ENCODE data around the gene MFSD11. TPM values are rescaled to one million over a fixed set of nuclear protein-coding genes. Genes with fewer than 3 reads are reported as not detected.
A peak's percentile ranks its signal among the peaks of the same experiment; 100 is the strongest.

MFSD11 gene
- total and polyA plus RNA-seq, 8 donors, result 7.0 to 66.1 (median 14.1) TPM

GRCh38 chr17:76816590-76817135 is 78.7 kb downstream of the MFSD11 start:
- WGBS, 5 donors, result 5 to 10% (median 6%) methylated on average over 8 of the region's 8 CpGs
- TF ChIP-seq POLR2A (IDR thresholded peaks at IDR 0.05), result no peak
- no peak for TF ChIP-seq EP300 (IDR thresholded peaks at IDR 0.05)
- no peak for TF ChIP-seq POLR2AphosphoS5 (IDR thresholded peaks at IDR 0.05)
- peak in 2 of 7 experiments; percentile 16 to 25 for TF ChIP-seq CTCF (IDR thresholded peaks at IDR 0.05)
- DNase-seq, result peak; percentile 28 to 73

GRCh38 chr17:76820039-76820438 is 82.1 kb downstream of the MFSD11 start:
- WGBS, 5 donors, result 31 to 59% (median 45%) methylated on average over 1 of the region's 1 CpG
- Histone ChIP-seq H3K4me1 (peaks cover 0 to 6% (median 0%) of the 10 kb centered on the region in 4 donors), H3K9me3 (no peaks in the 10 kb centered on the region), H3K36me3 (no peaks in the 10 kb centered on the region), H3K27me3 (peaks cover 0 to 31% (median 0%) of the 10 kb centered on the region in 3 donors), H3K4me3 (no peak overlapping the region), H3K27ac (no peak overlapping the region)
- TF ChIP-seq POLR2A (IDR thresholded peaks at IDR 0.05), result no peak
- TF ChIP-seq POLR2AphosphoS5 (IDR thresholded peaks at IDR 0.05), result no peak
- TF ChIP-seq EP300 (IDR thresholded peaks at IDR 0.05), result no peak
- TF ChIP-seq CTCF (IDR thresholded peaks at IDR 0.05), result no peak
- intact Hi-C loops (cut with DNase I; ENCODE audit: low total_unique reads), result no loop called here
- DNase-seq, result no peak

More at GRCh38 chr17:76816590-76817135, 78.7 kb downstream of the MFSD11 start:
- H3K36me3 ChIP-seq, result no peaks in the 10 kb centered on the region
- H3K4me3 ChIP-seq, result no peak overlapping the region
- H3K9me3 ChIP-seq, result no peaks in the 10 kb centered on the region
- H3K27ac ChIP-seq, result no peak overlapping the region
- intact Hi-C loops (cut with DNase I; ENCODE audit: low total_unique reads), result no loop called here
- H3K27me3 ChIP-seq, result peaks cover 0 to 40% (median 0%) of the 10 kb centered on the region in 3 donors
- H3K4me1 ChIP-seq, result peaks cover 0 to 6% (median 0%) of the 10 kb centered on the region in 4 donors

GRCh38 chr17:76820561-76820960 is 82.6 kb downstream of the MFSD11 start:
- peaks cover 0 to 25% (median 0%) of the 10 kb centered on the region in 3 donors for H3K27me3 ChIP-seq
- peaks cover 0 to 6% (median 0%) of the 10 kb centered on the region in 4 donors for H3K4me1 ChIP-seq
- WGBS, 5 donors, result 54 to 88% (median 59%) methylated on average over 2 to 4 of the region's 4 CpGs

GRCh38 chr17:76822184-76822778 is 84.4 kb downstream of the MFSD11 start:
- Histone ChIP-seq H3K36me3 (no peaks in the 10 kb centered on the region), H3K27ac (no peak overlapping the region), H3K4me1 (no peaks in the 10 kb centered on the region), H3K4me3 (no peak overlapping the region), H3K9me3 (no peaks in the 10 kb centered on the region), H3K27me3 (peaks cover 0 to 20% (median 0%) of the 10 kb centered on the region in 3 donors)
- intact Hi-C loops (cut with DNase I; ENCODE audit: low total_unique reads), result no loop called here
- no peak for DNase-seq
- 59 to 72% (median 63%) methylated on average over 7 of the region's 7 CpGs for WGBS, 5 donors
- TF ChIP-seq EP300 (IDR thresholded peaks at IDR 0.05), result no peak
- TF ChIP-seq POLR2A (IDR thresholded peaks at IDR 0.05), result no peak
- no peak for TF ChIP-seq CTCF (IDR thresholded peaks at IDR 0.05)
- TF ChIP-seq POLR2AphosphoS5 (IDR thresholded peaks at IDR 0.05), result no peak

More at GRCh38 chr17:76820561-76820960, 82.6 kb downstream of the MFSD11 start:
- intact Hi-C loops (cut with DNase I; ENCODE audit: low total_unique reads), result no loop called here
- DNase-seq, result no peak
- no peak overlapping the region for H3K27ac ChIP-seq
- no peak overlapping the region for H3K4me3 ChIP-seq
- H3K9me3 ChIP-seq, result no peaks in the 10 kb centered on the region
- TF ChIP-seq POLR2A (IDR thresholded peaks at IDR 0.05) (no peak), EP300 (IDR thresholded peaks at IDR 0.05) (no peak), CTCF (IDR thresholded peaks at IDR 0.05) (no peak)
- H3K36me3 ChIP-seq, result no peaks in the 10 kb centered on the region
